ENCODE measurements around the gene CEP192.
"Not testable (repeated sequence)": the region's sequence is repeated elsewhere in the genome, so short reads cannot be mapped to it uniquely, and the experiment has no call there.

Gene CEP192

GRCh38 chr18:12990967-12991820 lies at the start of gene CEP192:
Gene CEP192 (plus strand): TSS chr18:12991362. CDS start chr18:12999425, 8,063 bp downstream.
- peak; percentile 96 for DNase-seq

DNA sequence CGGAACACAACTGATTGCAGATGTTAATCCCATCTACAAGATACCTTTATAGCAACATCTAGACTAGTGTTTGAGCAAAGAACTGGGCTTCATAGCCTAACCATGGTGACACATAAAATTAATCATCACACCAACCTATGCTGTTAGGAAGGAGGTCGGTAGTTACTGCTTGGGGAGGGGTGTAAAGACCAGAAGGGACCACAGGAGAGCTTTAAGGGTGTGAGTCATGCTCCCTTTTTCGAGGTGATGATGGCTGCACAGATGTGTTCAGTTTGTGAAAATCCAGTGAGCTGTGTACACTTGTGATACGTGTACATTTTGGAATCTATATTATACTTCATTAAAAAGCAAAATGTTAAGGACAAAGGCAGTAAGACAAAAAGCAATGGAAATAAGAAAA lies 47.9 kb upstream of the CEP192 start:
- DNase-seq: no peak

GRCh38 chr18:12944709-12945108 lies 46.5 kb upstream of the CEP192 start:
- peak; percentile 44 for DNase-seq

DNA sequence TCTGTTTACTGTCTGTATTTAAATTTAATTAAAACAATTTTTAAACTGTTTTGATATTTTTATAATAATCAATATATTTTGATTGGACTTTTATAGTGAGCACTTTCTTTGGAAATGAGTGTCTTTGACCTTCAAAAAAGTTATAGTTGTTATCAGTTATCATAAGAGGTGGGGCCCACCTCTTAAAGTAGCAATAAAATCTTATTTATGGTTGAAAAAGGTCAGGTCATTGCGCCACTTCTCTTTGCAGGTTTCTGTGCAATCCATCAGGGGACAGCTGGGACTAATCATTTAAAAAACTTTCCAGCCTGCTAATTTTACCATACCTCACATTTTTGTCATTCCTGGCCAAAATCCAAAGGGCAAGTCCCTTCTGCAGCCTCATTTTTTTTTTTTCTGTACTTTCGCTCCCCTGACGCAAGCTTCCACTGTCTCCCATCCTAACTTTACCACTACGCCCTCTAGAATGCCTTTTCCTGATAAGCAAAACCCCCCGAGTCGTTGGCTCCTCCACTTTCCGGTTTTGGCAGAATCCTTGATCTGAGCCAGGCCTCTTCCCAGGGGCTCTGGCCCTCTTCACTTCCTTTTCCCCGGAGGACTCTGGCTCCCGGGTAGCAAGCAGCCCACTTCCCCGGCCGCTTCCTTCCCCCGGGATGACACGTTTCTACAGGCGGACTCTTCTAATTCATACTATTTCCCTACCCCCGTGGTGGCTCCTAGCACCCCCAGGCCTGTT lies 44.4 kb upstream of the CEP192 start:
- DNase-seq: peak; percentile 26

DNA sequence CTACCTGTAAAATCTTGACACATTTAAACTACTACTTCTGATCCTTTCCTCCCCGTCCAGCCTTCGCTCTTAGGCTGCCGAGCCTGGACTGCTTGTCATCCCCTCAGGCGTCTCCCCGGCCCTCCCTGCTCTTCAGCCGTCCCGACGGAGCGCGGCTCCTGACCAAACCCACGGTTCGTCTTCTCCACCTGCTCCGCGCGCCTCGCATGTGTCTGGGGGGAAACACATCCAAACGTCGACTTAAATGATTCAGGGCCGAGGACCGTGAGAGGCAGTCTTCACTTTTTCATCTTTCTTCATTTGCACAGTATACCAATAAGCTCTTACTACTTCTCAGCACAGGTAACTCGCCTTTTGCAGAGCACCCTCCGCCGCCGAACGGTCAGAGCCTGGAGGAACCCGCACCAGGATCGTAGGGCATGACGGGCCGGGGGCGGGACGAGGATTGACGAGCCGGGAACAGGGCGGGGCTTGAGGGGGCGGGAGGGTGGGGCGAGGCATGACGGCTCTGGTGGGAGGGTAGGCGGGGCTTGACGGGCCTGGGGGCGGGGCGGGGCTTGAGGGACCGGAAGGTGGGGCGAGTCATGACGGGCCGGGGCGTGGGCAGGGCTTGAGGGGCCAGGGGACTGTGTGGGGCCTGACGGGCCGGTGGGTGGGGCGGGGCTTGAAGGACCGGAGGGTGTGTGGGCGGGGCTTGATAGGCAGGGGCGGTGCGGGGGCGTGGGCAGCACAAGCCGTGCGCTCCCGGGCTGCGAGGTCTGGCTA lies 43.7 kb upstream of the CEP192 start, which contains the start of gene SEH1L:
Gene SEH1L (plus strand): TSS at position 727 of the 765 bp plus-strand sequence. CDS start 111 bp downstream, outside the sequence.
- peak; percentile 91 for DNase-seq

DNA sequence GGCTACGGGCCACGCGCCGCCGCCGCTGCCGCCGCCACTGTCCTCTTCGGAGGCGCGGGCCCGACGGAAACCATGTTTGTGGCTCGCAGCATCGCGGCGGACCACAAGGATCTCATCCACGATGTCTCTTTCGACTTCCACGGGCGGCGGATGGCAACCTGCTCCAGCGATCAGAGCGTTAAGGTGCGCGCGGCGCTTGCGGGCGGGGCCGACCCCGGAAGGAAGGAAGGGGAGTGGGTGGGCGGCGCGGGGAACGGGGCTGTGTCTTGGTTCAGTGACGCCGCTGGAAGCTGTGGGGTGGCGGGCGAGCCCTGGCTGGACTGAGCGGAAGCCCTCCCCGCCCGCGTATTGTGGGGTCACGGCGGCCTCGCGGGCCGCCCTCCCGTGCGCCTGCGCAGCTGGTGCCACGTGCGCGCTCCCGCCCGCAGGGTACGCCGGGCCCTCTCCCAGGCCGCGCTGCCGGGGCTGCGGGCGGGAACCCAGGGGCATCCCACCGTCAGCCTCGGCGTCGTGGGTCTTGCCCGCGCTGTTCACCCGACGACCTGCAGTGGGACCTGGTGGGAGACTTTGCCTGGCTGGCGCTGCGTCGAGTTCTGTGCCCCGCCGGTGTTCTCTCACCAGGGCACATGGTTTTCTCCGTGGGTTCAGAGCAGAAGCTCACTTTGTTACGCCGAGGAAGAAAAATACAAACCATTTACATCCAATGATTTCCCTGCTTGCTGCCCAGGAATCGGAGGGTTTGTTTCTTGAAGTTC lies 42.9 kb upstream of the CEP192 start:
- DNase-seq: peak; percentile 84

GRCh38 chr18:12958478-12958877 lies 32.7 kb upstream of the CEP192 start:
- no peak for DNase-seq

DNA sequence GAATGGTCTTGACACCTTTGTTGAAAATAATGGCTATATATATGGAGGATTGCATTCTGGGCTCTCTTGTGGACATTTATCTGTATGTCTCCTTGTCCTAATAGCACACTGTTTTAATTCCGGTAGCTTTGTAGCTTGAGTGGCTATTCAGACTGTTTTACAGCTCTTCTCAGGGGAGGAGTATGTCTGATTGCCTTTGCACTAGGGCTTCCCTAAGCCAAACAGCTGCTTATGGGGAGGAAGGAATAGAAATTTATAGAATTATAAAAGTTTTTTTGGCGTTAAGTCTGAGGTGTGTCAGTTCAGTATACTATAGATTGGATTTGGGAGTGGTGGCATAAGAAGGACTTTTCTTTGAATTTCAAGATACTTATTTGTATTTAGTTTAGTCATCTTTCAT lies 30.8 kb upstream of the CEP192 start:
- no peak for DNase-seq

- DNase-seq: peak; percentile 30
Measured at GRCh38 chr18:12960853-12961397, 30.2 kb upstream of the CEP192 start.

DNA sequence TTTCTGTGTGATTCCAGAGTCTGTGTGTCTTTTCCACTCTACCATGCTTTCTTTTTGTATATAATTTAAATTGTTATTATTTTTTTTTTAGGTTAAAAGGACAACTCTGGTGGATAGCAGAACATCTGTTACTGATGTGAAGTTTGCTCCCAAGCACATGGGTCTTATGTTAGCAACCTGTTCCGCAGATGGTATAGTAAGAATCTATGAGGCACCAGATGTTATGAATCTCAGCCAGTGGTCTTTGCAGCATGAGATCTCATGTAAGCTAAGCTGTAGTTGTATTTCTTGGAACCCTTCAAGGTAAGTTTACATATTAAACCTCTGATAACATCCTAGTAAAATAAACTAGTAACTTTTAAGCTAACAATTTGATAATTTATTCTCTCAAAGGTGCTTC lies 28.1 kb upstream of the CEP192 start:
- no peak for DNase-seq

- no peak for DNase-seq
Measured at GRCh38 chr18:12968115-12968514, 23.0 kb upstream of the CEP192 start.

DNA sequence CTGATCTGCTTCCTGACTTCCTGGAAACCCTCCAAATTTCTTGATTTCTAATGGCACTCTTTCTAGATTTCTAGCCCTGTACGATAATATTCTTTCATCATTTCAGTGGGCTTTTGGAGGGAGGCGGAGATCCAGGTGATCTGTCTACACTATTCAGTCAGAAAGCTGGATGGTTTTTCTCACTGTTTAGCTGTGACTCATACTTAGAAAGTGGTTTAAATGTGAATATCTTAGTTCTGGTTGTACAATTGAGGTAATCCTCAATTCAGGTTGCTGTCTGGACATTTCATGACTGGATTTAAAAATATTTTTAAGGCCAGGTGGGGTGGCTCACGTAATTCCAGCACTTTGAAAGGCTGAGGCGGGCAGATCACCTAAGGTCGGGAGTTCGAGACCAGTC lies 22.5 kb upstream of the CEP192 start:
- no peak for DNase-seq

DNA sequence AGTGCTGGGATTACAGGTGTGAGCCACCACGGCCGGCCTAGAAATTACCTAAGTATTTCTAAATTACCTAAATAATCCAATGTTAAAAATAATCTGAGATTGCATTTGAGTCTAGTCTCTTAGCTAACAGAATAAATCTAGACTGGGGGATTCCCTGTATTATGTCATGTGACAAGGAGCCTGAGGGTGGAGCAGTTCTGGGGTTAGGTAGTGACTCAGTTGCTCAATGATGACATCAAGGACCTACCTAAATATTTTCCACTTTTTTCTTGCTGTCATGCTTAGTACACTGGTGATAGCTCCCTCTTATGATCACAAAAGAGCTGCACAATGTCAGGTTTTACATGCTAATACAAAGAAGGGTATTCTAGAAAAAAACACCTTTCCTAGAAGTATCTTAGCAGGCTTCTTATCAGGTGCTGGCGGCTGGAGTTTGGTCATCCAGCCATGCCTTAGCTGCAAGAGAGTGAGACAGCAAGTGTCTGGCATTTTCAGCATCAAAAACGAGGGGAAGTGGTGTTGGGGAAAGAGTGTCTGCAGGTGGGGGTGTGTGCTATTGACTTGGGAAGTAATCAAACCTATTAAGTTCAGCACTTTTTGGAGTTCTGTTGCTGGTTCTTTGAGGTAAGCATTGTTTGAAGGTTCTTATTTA lies 17.5 kb upstream of the CEP192 start:
- DNase-seq: no peak

DNA sequence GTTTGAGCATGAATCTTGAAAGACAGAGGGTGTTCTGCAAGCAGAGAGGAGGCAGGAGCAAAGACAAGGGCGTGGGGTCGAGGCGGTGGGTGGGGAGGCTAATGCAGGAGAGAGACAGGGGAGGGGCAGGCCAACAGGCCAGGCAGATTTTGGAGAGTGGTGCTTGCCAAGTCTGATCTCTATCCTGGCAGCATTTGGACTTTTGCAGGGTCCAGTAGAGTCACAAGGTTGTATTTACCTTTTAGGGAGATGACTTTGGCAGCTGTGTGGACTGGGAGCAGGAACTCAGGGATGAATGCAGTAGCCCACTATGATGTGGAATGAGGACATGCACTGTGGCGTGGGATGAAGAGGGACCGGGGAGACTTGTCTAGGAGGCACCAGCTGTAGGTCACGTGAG lies 15.7 kb upstream of the CEP192 start:
- no peak for DNase-seq

DNA sequence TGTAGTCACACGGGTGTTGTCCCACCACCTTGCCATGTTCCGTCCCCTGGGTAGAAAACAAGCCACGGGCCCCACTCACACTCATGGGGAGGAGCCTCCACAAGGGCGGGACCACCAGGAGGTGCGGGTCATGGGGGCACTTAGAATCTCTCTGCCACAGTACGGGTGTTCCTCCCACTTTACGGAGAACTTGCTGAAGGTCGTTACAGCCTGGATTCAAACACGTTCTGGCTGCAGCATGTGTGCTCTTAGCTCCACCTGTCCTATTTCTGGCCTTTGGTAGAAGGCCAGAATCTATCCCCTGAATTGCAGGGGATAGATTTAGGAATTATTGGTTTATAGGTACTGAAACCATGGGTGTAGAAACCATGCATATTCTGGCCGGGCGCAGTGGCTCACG lies 14.9 kb upstream of the CEP192 start:
- DNase-seq: no peak

DNA sequence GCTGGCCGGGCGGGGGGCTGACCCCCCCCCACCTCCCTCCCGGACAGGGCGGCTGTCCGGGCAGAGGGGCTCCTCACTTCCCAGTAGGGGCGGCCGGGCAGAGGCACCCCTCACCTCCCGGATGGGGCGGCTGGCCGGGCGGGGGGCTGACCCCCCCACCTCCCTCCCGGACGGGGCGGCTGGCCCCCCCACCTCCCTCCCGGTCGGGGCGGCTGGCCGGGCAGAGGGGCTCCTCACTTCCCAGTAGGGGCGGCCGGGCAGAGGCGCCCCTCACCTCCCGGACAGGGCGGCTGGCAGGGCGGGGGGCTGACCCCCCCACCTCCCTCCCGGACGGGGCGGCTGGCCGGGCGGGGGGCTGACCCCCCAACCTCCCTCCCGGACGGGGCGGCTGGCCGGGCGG lies 11.1 kb upstream of the CEP192 start:
- DNase-seq: not testable (repeated sequence)

DNA sequence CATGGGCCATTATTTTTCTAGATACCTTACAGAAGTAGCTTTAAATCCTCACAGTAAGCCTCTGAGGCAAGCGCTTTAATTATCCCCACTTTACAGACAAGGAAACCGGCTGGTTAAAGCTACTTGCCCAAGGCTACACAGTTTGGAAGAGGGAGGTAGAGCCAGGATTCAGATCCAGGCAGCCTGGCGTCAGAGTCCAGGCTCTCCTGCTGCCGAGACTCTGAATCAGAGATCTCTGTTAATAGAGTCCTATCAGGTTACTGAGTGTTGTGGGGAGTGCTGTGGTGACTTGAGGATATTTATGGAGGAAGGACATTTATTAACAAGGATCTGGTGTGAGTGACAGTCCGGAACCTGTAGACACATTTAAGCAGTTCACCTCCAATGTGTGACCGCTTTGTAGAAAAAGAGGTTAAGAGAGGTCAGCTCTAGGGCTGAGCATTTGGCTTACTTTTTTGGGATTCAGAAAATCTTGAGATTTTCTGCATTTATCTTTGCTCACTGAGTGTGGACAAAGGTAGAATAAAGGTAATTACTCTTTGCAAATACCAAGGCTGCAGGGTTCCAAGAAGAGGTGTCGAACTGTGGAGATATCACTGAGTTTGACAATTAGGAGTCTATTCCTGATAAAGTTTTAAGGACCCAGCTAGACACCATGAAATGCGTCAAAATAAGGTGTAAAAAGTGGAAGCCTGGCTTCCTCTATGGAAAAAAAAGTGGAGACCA lies 1.6 kb upstream of the CEP192 start:
- no peak for DNase-seq

GRCh38 chr18:12990123-12990475 lies 1.1 kb upstream of the CEP192 start:
- no peak for DNase-seq

DNA sequence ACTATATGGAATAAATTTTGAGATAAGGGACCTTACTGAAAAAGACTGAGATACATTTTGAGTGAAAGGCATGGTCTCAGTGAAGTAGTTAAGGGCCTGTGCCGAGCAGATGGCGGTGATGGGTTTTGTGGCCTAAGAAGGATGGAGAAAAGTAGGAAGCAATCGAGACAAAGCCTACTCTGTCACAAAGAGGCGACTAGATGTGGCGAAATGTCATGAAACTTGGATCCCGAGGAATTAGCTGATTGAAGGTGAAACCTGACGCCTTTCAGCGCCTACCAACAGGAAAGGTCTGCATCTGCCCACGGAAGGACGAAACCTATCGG lies 558 bp upstream of the CEP192 start:
- no peak for DNase-seq

DNA sequence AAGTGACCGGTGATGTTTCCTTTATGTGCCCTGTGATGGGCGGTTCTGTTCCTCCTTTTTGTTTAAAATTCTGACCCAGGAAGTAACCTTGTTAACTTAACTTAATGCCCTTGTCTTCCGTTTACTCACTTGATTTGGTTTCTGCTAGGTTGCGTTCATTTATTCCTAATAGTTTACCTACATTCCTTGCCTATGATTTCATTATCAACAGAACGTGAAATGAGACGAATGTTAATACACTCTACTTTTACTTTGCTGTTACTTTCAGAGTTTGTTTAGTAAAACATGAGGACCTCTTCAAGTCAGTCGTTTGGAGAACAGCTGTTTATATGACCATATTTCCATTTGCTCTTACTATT lies 638 bp downstream of the CEP192 start:
- DNase-seq: no peak

DNA sequence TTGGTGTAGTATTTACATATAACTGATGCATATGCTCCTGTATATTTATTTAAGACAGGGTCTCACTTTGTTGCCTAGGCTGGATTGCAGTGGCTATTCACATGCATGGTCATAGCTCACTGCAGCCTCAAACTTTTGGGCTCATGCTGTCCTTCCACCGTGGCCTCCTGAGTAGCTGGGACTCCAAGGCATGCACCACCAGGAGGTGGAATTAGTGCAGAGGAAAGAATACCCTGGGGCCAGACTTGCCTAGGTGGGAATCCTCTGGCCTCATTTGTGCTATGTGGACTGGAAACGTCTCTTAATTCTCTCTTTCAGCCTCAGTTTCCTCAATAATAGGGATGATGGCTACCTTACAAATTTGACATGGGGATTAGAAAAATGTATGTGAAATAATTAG lies 2.3 kb downstream of the CEP192 start:
- no peak for DNase-seq

Measured in NCI-H446 treated with DMSO at 0.1 percent for 48 hours (cell line).